Choroid plexus epithelial cell (primary cell): ENCODE measurements around the gene DSTN.
"Not testable (repeated sequence)": the region's sequence is repeated elsewhere in the genome, so short reads cannot be mapped to it uniquely, and the experiment has no call there.

ENCODE experiments used
- DNase-seq: peaks from one replicate; pipeline ENCODE4 v3.0.0-alpha.2; 2010; ENCODE audit warnings: low read depth
- H3K4me3 ChIP-seq: 2 replicates; pipeline ENCODE4 v1.5.1; 2011; ENCODE audit warnings: low read depth, mild to moderate bottlenecking, control low read depth, low read length, moderate library complexity
- TF ChIP-seq, protein P1 (sequence below): conservative IDR thresholded peaks from 2 replicates; pipeline ENCODE4 v1.5.1; 2011; ENCODE audit warnings: low read depth, mild to moderate bottlenecking, control low read depth, inconsistent platforms, low read length, moderate library complexity

Gene DSTN

DNA sequence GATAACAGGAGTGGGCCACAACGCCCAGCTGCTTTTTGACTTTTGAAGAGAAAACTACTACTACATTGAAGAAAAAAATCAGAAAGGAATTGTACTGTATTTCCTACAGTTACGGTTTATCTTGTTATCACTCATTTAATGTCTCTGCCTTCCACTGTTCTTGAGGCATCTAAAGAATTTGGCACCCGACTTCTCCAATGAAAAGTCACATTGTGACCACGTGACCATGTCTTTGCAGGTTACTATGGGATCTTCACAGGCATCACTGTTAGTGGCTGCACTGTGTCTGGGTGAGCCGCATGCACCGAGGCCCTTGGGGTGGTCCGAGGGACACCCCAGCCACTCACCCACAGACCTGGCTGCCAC lies 85.4 kb downstream of the DSTN start:
- peak; percentile 72 for DNase-seq
- TF ChIP-seq, protein P1, sequence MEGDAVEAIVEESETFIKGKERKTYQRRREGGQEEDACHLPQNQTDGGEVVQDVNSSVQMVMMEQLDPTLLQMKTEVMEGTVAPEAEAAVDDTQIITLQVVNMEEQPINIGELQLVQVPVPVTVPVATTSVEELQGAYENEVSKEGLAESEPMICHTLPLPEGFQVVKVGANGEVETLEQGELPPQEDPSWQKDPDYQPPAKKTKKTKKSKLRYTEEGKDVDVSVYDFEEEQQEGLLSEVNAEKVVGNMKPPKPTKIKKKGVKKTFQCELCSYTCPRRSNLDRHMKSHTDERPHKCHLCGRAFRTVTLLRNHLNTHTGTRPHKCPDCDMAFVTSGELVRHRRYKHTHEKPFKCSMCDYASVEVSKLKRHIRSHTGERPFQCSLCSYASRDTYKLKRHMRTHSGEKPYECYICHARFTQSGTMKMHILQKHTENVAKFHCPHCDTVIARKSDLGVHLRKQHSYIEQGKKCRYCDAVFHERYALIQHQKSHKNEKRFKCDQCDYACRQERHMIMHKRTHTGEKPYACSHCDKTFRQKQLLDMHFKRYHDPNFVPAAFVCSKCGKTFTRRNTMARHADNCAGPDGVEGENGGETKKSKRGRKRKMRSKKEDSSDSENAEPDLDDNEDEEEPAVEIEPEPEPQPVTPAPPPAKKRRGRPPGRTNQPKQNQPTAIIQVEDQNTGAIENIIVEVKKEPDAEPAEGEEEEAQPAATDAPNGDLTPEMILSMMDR, result no peak

DNA sequence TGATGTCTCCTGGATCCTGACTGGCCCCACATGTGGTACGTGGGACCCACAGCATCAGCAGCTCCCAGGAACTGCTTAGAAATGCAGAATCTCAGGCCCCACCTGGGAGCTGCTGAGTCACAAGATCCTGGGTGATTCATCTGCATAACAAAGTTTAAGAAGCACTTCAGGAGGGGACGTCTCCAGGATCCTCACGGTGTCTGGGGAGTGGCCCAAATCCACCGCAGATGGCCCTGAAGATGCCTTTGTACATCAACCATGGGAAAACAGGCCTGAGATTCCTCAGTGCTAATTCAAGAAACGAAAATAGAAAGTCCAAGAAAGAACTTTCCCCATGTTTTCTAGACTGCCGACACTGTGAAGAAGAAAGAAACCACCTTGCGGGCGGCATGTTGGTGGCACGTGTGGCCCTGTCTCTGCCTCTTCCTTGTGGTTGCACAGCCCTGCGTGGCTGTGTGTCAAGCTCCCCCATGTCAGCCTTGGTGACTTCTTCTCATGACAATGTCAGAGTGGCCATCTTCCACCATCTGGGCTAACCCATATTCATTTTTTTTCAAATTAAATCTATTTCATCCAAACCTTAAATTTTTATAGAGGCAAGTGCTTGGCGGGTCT lies 86.1 kb downstream of the DSTN start:
- TF ChIP-seq, protein P1, result no peak
- no peak overlapping the region for H3K4me3 ChIP-seq
- peak; percentile 52 for DNase-seq

More for the DNA sequence above, 85.4 kb downstream of the DSTN start:
- H3K4me3 ChIP-seq, result no peak overlapping the region

GRCh38 chr20:17657079-17657825 lies 87.4 kb downstream of the DSTN start:
- TF ChIP-seq, protein P1, result no peak
- no peak for DNase-seq
- H3K4me3 ChIP-seq, result no peak overlapping the region

DNA sequence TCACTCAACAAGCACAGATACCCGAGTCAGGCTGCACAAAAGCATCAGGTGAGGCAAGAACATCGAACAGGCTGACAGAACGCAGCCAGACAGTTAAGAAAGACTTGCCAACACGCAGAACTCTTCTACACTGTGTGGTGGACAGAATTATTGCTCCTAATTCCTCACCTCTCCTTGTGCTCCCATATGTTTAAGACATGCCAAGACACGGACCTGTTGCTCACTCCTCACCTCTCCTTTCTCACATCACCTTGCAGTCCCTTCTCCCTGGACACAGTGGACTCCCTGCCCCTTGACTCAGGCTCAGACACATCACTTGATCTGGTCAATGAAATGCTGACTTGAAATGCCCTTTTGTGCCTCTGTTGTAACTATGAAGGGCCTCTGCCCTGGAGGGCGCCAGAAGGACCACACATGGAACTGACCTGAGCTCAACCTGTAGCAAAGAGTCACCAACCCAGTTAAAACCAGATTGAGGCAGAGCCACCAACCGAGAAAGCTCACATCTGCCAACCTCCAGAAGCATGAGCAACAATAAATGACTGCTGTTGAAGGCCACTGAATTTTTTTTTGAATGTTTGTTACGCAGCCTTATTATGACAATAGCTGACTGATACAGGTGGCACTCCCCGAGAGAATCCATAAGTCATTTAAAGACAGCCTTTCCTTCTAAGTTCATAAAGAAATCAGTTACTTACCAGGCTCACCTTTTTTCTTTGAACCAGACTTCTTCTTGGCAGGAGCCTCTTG lies 88.2 kb downstream of the DSTN start:
- TF ChIP-seq, protein P1, result no peak
- H3K4me3 ChIP-seq, result no peak overlapping the region
- DNase-seq, result no peak

GRCh38 chr20:17658648-17658993 lies 88.7 kb downstream of the DSTN start:
- no peak for DNase-seq
- H3K4me3 ChIP-seq, result no peak overlapping the region
- TF ChIP-seq, protein P1, result no peak

GRCh38 chr20:17659344-17659743 lies 89.5 kb downstream of the DSTN start:
- H3K4me3 ChIP-seq, DNase-seq: not testable (repeated sequence)
